GM19240 (cell line): ENCODE data around the gene AIMP1.
"Not testable (repeated sequence)": the region's sequence is repeated elsewhere in the genome, so short reads cannot be mapped to it uniquely, and the experiment has no call there.

Experiments used
- DNase-seq: peaks from one replicate; pipeline ENCODE4 v3.0.0; 2011; ENCODE audit warnings: low spot score; ENCODE audit not compliant: insufficient read length

AIMP1 gene

DNA sequence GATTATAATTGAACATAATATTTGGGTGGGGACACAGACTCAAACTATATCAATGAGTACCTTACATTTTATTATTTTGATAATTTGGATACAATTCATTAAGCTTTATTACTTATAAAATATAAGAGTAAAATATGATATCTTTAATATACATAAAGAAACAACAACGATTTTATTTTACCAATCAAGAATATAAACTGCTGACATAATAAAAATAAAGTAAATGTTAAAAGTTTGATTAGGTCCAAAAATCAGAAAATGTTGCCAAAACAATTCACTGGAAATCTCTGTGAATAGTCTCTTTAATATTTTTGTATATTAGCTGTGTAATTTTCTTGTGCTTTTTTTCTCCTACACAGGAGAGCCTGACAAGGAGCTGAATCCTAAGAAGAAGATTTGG lies 30.8 kb downstream of the AIMP1 start:
- DNase-seq = no peak

DNA sequence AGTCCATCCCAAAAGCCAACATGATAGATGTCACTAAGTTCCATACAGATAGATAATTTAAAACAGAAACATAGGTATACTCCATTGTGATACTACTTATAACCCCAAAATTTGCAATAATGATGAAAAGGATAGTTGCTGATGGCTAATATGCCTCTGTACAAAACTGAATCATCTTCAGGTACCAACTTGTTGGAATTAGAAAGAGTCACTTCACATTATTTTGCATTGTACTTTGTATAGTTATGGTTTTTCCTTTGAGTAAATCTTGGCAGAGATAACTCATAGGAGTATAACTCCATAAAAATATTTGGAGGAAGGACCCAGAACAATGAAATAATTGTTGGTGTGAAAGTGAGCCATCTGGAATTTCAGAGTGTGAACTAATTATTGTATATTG lies 34.7 kb downstream of the AIMP1 start:
- DNase-seq = no peak

DNA sequence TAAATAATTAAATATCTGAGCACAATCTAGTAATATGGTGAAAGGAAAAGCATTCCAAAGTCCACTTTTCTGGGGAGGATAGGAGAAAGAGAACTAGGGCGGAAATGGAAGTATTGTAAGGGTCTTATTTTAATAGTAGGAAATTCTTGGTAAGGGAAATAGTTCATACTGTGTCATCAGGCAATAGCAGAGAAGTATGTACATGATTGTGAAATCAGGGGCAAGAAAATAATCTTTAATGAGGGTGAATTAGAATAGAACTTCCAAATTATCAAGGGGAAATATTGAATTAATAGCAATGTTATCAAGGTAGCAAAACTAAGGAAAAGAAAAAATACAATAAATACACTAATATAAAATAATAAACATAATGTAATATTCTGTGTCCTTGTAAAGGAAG lies 37.4 kb downstream of the AIMP1 start:
- DNase-seq = no peak

GRCh38 chr4:106355193-106355592 lies 38.8 kb downstream of the AIMP1 start:
- no peak for DNase-seq

GRCh38 chr4:106358899-106359298 lies 42.5 kb downstream of the AIMP1 start:
- DNase-seq = no peak

DNA sequence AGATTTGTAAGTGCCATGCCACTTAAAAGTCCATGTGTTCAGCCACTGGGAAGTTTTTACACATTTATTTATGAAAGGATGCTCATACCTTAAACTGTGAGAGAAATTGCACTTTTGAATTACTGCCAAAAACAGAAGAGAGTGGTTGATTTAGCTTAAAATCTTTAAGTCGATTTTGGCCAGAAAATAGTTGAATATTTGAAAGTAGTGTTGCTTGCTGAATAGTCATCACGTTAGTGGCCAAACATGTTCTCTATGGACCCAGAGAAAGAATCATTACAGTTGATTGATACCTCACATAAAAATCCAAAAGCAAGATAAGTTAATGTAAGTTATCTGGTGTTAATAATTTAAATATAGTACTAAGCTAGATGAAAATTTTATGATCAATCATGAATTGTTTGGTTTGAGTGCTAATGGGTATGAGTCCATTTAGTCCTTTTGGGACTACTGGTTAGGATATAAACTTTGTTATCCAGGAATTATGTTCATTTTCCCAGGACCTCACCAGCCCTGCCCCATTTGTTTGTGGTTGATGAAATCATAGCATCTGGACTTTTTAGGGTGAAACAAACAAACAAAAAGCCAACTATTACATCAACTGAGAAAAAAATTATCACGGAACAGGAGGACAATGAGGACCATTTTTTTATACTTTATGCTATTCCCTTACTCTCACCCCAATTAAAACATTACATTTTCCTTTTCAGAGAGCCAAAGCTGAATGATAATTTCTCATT lies 45.9 kb downstream of the AIMP1 start:
- DNase-seq = no peak

DNA sequence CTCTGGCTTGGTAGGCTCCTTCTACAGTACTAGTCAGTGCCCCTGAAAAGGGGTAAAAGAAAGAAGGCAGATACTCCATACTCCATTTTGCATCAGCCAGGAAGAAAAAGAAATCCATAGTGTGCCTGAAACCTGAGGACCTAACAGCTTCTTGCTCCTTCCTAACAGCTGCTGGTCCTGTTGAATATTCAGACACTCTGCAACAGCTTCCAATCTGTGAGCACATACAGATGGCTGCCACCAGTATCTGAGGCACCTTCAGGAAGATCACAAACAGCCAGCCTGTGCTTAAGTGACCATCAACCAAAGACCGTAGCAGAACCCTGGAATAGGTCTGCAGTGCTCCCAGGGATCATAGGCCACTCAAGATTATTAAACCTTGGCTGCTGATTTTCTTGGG lies 47.9 kb downstream of the AIMP1 start:
- no peak for DNase-seq

DNA sequence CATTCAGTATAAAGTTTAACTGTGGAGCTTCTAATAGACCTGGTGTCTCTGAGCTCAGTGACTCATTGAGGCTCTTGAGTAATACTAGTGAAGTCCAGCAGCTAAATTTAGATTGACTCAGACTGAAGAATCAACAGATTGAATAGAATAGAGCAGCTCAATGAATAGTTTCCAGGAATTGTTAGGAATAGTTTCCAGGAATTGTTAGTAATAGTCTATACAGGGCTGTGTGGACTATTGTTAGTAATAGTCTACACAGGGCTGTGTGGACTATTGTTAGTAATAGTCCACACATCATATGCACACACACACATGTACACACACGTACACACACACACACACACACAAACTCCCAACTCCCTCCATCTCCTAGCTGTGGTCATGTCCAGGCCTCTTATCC lies 49.3 kb downstream of the AIMP1 start:
- DNase-seq = no peak

GRCh38 chr4:106366026-106366425 lies 49.7 kb downstream of the AIMP1 start:
- DNase-seq = no peak

- no peak for DNase-seq
These were observed 50.7 kb downstream of the AIMP1 start for GRCh38 chr4:106367072-106367471.

DNA sequence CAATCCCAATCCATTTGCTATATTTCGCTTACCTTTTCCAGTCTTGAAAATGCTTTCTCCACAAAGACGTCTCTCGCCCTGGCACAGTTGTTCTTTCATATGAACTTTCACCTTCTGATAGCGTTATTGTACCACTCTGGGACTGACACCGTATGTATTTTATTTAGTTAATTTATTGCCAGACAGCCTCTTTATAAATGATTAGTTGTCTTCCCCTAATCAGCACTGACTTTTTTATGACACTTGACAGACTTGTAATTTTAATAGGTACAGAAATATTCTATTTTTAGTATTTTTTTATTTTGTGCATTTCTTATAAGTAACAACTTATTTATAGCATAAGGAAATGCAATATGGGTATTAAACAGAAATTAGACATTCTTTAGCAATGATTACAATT lies 52.3 kb downstream of the AIMP1 start, which contains the start of gene GIMD1:
Gene GIMD1, minus strand, starts transcription at position 101 of the 400 bp plus-strand sequence. CDS start 1,343 bp downstream, outside the sequence.
- DNase-seq = no peak

GRCh38 chr4:106369456-106370060 lies 53.2 kb downstream of the AIMP1 start:
- DNase-seq = no peak

GRCh38 chr4:106370214-106370613 lies 53.9 kb downstream of the AIMP1 start:
- DNase-seq = no peak

DNA sequence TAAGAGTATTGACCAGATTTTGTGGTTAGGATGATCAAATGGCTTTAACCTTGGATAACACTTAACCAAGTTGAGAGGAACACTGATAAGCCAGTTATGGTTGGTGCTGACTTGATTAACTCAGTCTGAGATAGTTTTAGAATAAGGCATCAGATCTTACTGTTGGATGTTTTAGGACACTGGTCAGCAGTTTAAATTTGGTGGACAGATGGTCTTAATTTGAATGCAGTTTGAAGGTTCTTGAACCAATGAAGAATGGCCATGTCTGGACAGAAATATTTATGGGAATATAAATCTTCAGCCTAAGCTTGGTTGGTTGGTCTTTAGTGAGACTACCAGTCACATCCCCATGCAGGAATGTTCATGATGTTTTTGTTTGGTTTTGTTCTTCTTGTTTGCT lies 54.8 kb downstream of the AIMP1 start:
- no peak for DNase-seq

- DNase-seq = no peak
These were observed 56.7 kb downstream of the AIMP1 start for GRCh38 chr4:106373026-106373425.

GRCh38 chr4:106380179-106380578 lies 63.8 kb downstream of the AIMP1 start:
- no peak for DNase-seq

- DNase-seq = no peak
These were observed 68.5 kb downstream of the AIMP1 start for GRCh38 chr4:106384878-106385277.

DNA sequence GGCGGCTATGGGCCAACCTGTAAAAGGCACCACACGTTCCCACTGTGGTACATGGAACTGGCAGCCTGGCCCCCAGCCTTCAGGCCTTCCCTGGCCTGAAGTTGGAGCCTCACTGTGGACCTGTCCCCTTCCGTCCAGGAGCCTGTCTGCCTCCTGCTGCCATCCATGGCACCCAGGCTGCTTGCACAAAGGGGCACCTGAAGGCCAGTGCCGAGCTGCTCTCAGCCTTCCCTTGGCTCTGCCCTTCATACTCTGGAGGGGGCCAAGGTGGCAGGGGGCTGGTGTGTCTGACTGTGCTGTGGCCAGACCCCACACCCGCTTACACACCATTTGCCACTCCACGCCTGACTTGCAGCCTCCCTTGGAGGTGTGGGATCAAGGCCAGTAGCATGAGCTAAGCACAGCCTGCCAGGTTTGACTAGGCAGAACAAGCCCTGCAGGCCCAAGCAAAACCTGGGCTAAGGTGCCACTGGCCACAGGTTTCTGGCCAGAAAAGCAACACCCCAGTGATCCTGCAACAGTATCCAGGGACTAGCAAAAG lies 69.6 kb downstream of the AIMP1 start:
- no peak for DNase-seq

DNA sequence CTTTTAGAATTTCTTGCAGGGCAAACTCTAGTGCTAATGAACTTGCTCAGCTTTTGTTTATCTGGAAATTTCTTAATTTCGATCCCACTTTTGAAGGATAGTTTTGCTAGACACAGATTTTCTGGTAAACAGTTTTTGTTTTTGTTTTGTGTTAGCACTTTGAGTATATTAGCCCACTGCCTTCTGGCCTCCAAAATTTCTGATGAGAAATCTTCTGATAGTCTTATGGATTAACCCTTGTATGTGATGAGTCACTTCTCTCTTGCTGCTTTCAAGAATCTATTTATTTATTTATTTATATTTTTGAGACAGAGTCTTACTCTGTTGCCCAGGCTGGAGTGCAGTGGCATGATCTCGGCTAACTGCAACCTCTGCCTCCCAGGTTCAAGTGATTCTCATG lies 79.2 kb downstream of the AIMP1 start:
- DNase-seq = no peak

DNA sequence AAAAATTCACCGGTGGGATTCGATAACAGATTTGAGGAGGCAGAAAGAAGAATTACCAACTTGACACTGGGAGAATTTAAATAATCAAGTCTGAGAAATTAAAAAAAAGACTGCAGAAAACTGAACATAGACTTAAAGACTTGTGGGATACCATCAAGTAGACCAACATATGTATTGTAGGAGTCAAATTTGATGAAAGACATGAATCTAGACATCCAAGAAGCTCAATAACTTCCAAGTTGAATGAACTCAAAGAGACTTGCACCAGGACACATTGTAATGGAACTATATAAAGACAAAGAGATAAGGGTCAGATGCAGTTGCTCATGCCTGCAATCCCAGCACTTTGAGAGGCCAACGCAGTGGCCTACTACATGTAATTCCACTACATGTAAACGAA lies 82.5 kb downstream of the AIMP1 start:
- not testable (repeated sequence) for DNase-seq
